Adrenal gland (tissue), 12 donors: ENCODE measurements around the gene CERS4. TPM values are rescaled to one million over a fixed set of nuclear protein-coding genes. Genes with fewer than 3 reads are reported as not detected.

ENCODE experiments used
- DNase-seq, 7 donors: peaks; one replicate each; pipeline ENCODE4 v3.0.0-alpha.2; 2019 to 2020
- H3K27ac ChIP-seq, 5 donors: fragments of 200-600 bp; sonication (generic) in 4 of 5; 1 replicate in 3 of 5; 2 replicates in 2 of 5; pipeline versions ENCODE4 v1.5.1 to v1.8.0; 2016 to 2020; ENCODE audit warnings: mild to moderate bottlenecking in 1 of 5
- H3K27me3 ChIP-seq: fragments of 200-600 bp; 2 replicates; pipeline ENCODE4 v1.8.0; 2021
- H3K36me3 ChIP-seq, 2 donors: fragments of 200-600 bp; replicated peaks in 1 of 2; 1 replicate in 1 of 2; 2 replicates in 1 of 2; pipeline versions ENCODE4 v1.5.1 to v1.8.0; 2018 to 2022
- H3K4me1 ChIP-seq, 2 donors: fragments of 200-600 bp; replicated peaks in 1 of 2; 1 replicate in 1 of 2; 2 replicates in 1 of 2; pipeline versions ENCODE4 v1.5.1 to v1.8.0; 2018 to 2021
- H3K4me3 ChIP-seq, 4 donors: fragments of 200-600 bp; sonication (generic) in 3 of 4; one replicate each; pipeline ENCODE4 v1.5.1; 2016 to 2018
- H3K9me3 ChIP-seq, 3 donors: fragments of 200-600 bp; sonication (generic) in 1 of 3; replicated peaks in 1 of 3; 1 replicate in 2 of 3; 2 replicates in 1 of 3; pipeline versions ENCODE4 v1.5.1 to v1.8.0; 2016 to 2021
- CTCF ChIP-seq, 6 experiments: fragments of 450-650 bp in 4 of 6; fragments of 200-600 bp in 2 of 6; sonication (generic) in 1 of 6; IDR thresholded peaks; 1 replicate in 5 of 6; 2 replicates in 1 of 6; pipeline versions ENCODE4 v1.5.1 to v1.8.0; 2016 to 2021; ENCODE audit warnings: antibody characterized with exemption in 6 of 6, mild to moderate bottlenecking in 2 of 6, moderate library complexity in 1 of 6
- POLR2A ChIP-seq, 2 donors: fragments of 450-650 bp; IDR thresholded peaks; one replicate each; pipeline ENCODE4 v1.6.1; 2017; ENCODE audit warnings: antibody characterized with exemption in 2 of 2, mild to moderate bottlenecking in 2 of 2, moderate library complexity in 1 of 2
- WGBS, 4 donors: extraction: QIAGEN DNeasy Blood & Tissue Kit in 2 of 4; methylation state at CpG; one replicate each; pipeline versions ENCODE4 v1.1.5 to v1.1.7; 2013 to 2017; 5-methylcytosine and 5-hydroxymethylcytosine counted together
- intact Hi-C, 2 donors: fragments of 100-400 bp; cut with DNase I; formaldehyde crosslinking; loops; one replicate each; pipeline versions ENCODE4 v1.14.1 to v1.15.0; 2022 to 2023
- polyA plus RNA-seq, 3 donors: library from polyadenylated mRNA; stranded (reverse); fragments of 200-250 nt in 2 of 3; fragments of 350-450 nt in 1 of 3; fragmentation: Illumina TruSeq in 1 of 3; extraction: RNeasy Lipid Tissue Mini Kit (QIAGEN cat#74804) in 1 of 3; gene quantifications; one replicate each; pipeline ENCODE4 v1.2.3, GENCODE V29; 2013 to 2014
- total RNA-seq, 9 donors: library from RNA; depleted of rRNA in 4 of 9; stranded (reverse); fragments of >200 nt in 4 of 9; fragments of 120-200 nt in 1 of 9; fragmentation: NEBNext Ultra II Directional in 1 of 9; extraction: Animal tissue kit (Norgen Biotek cat#: 25700) in 1 of 9; gene quantifications; one replicate each; pipeline versions ENCODE4 v1.1.0 to v1.2.4, GENCODE V29; 2013 to 2023
- donor health status: healthy with polysubstance abuse.
- donor health status: Bipolar disorder and iron deficiency.
- donor health status: DM: yes; HTN: yes; CAD: no.
- donor health status: DM: no; HTN: no; CAD: no.
- donor health status: DM: no; HTN: no; CAD: no.
- donor health status: DM: yes; HTN: yes; CAD: no.

Gene CERS4
- total and polyA plus RNA-seq, 12 donors, result 5.5 to 64.4 (median 30.2) TPM

DNA sequence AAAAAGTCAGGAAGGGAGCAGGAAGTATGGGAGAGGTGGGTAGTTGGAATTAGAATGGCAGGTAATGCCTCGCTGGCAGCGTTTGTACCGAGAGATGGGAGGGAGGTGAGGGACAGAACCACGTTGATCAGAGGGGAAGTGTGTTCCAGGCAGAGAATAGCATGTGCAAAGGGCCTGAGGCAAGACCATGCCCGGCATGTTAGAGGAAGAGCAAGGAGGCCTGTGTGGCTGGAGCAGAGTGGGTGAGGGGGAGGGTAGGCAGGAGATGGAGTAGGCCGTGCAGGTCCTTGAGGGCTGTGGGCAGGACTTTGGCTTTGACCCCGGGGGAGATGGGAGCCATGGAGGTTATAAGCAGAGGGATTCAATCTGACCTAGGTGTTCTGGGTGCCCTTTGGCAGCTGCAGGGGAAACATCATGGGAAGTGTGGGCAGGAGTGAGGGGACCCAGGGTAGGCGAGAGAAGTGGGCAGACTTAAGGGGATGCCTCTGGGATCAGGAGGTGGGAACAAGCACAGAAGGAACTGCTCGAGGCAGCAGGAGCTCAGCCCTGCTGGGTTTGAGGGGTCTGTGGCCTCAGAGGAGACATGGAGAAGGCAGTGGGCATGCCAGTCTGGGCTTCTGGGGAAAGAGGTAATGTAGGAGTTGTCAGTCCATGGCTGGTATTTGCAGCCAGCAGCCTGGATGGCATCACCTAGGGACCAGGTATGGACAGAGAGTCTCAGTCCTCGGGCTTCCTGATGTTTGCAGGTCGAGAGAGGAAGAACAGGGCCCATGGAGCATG is 50.2 kb downstream of the CERS4 start:
- Histone ChIP-seq H3K27me3 (no peaks in the 10 kb centered on the region), H3K4me3 (no peak overlapping the region), H3K27ac (no peak overlapping the region), H3K36me3 (peaks cover 0 to 18% of the 10 kb centered on the region in 2 donors), H3K4me1 (no peaks in the 10 kb centered on the region), H3K9me3 (no peaks in the 10 kb centered on the region)
- intact Hi-C loops, result loop anchor here (5.0 to 10.0 kb wide), 3 partner anchors 102 to 315 kb away; partner anchors contain the start of gene TIMM44 (in 1 of the 2)
- no peak for TF ChIP-seq POLR2A (IDR thresholded peaks at IDR 0.05)
- TF ChIP-seq CTCF (IDR thresholded peaks at IDR 0.05), result no peak
- DNase-seq, result no peak
- 84 to 87% (median 86%) methylated on average over 11 of the region's 11 CpGs for WGBS, 4 donors

DNA sequence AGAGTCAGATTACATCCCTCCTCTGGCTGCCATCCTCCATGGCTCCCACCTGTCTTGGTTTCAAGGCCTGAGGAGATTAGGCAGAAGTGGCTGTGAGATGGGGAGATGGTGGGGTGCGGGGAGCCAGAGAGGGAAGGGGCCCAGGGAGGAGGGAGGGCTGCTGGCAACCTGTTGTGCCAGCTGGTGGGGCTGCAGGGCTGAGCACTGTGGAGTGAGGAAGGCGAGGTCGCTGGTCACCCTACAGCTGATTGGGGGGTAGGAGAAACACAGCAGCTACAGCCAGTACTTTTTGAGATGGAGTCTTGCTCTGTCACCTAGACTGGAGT is 50.7 kb downstream of the CERS4 start:
- intact Hi-C loops, result loop anchor here (5.0 to 10.0 kb wide), 3 partner anchors 103 to 315 kb away; partner anchors contain the start of gene TIMM44 (in 1 of the 2)
- H3K27ac ChIP-seq, result no peak overlapping the region
- peaks cover 0 to 18% of the 10 kb centered on the region in 2 donors for H3K36me3 ChIP-seq
- no peaks in the 10 kb centered on the region for H3K4me1 ChIP-seq
- no peak for TF ChIP-seq CTCF (IDR thresholded peaks at IDR 0.05)
- TF ChIP-seq POLR2A (IDR thresholded peaks at IDR 0.05), result no peak
- no peak for DNase-seq
- no peaks in the 10 kb centered on the region for H3K27me3 ChIP-seq
- WGBS, 4 donors, result 93 to 94% (median 94%) methylated on average over 3 of the region's 3 CpGs
- no peaks in the 10 kb centered on the region for H3K9me3 ChIP-seq
- no peak overlapping the region for H3K4me3 ChIP-seq

DNA sequence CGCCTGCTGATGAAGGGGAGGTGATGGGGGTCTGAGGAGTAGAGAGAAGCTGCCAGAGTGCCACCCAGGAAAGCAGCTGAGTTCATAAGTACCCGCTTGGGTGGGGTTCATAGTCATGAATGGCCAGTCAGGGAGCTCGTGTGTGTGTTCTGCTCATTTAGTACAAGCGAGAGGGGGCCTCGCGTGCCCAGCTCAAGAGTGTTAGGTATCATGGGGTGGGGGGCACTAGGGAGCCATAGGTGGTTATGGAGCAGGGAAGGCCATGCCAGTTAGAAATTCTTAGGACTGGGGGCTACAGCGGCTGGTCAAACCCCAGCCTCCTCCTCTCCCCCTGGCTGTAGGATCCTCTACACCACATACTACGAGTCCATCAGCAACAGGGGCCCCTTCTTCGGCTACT is 52.2 kb downstream of the CERS4 start:
- Histone ChIP-seq H3K36me3 (peaks cover 0 to 9% of the 10 kb centered on the region in 2 donors), H3K4me3 (no peak overlapping the region)
- WGBS, 4 donors, result 89 to 97% (median 94%) methylated on average over 9 of the region's 9 CpGs

GRCh38 chr19:8261881-8262280 is 52.7 kb downstream of the CERS4 start:
- H3K27ac ChIP-seq, result no peak overlapping the region
- TF ChIP-seq CTCF (IDR thresholded peaks at IDR 0.05) (no peak), POLR2A (IDR thresholded peaks at IDR 0.05) (no peak)
- DNase-seq, result peak in 3 of 7 donors; percentile 11 to 13 (median 13)
- no peaks in the 10 kb centered on the region for H3K9me3 ChIP-seq
- WGBS, 4 donors, result 86 to 94% (median 91%) methylated on average over 4 to 14 of the region's 14 CpGs
- H3K36me3 ChIP-seq, result peaks cover 0 to 4% of the 10 kb centered on the region in 2 donors
- H3K27me3 ChIP-seq, result no peaks in the 10 kb centered on the region
- H3K4me1 ChIP-seq, result no peaks in the 10 kb centered on the region
- intact Hi-C loops, result no loop called here
- no peak overlapping the region for H3K4me3 ChIP-seq

More for the DNA sequence above, 52.2 kb downstream of the CERS4 start:
- H3K27me3 ChIP-seq, result no peaks in the 10 kb centered on the region
- no peak overlapping the region for H3K27ac ChIP-seq
- peak in 1 of 7 donors; percentile 9 for DNase-seq
- H3K9me3 ChIP-seq, result no peaks in the 10 kb centered on the region
- H3K4me1 ChIP-seq, result no peaks in the 10 kb centered on the region
- no peak for TF ChIP-seq POLR2A (IDR thresholded peaks at IDR 0.05)
- TF ChIP-seq CTCF (IDR thresholded peaks at IDR 0.05), result no peak
- intact Hi-C loops, result no loop called here
